Left lung (tissue), 10 donors: Measurements from ENCODE around the gene ST6GALNAC6. TPM values are rescaled to one million over a fixed set of nuclear protein-coding genes. Genes with fewer than 3 reads are reported as not detected.
"Not testable (repeated sequence)": the region's sequence is repeated elsewhere in the genome, so short reads cannot be mapped to it uniquely, and the experiment has no call there.

Experiments used
- ATAC-seq: fragments of 200-7000 bp; cut with Tn5 transposase; one replicate; pipeline ENCODE4 v1.9.1; 2020; ENCODE audit warnings: moderate library complexity
- DNase-seq, 4 donors: peaks; one replicate each; pipeline ENCODE4 v3.0.0-alpha.2; 2013 to 2020
- H3K27ac ChIP-seq, 2 donors: fragments of 200-600 bp; sonication (generic) in 1 of 2; one replicate each; pipeline versions ENCODE4 v1.5.0 to v1.8.0; 2020 to 2021
- H3K27me3 ChIP-seq, 2 donors: fragments of 200-600 bp; sonication (generic) in 1 of 2; one replicate each; pipeline versions ENCODE4 v1.5.0 to v1.8.0; 2020 to 2021
- H3K36me3 ChIP-seq, 2 donors: fragments of 200-600 bp; sonication (generic) in 1 of 2; one replicate each; pipeline versions ENCODE4 v1.5.0 to v1.8.0; 2020 to 2021
- H3K4me1 ChIP-seq, 2 donors: fragments of 200-600 bp; one replicate each; pipeline ENCODE4 v1.8.0; 2021
- H3K4me3 ChIP-seq, 2 donors: fragments of 200-600 bp; sonication (generic) in 1 of 2; one replicate each; pipeline versions ENCODE4 v1.5.0 to v1.8.0; 2020 to 2021; ENCODE audit warnings: mild to moderate bottlenecking in 1 of 2
- H3K9me3 ChIP-seq, 2 donors: fragments of 200-600 bp; sonication (generic) in 1 of 2; one replicate each; pipeline versions ENCODE4 v1.5.0 to v1.8.0; 2020 to 2021
- CTCF ChIP-seq, 2 donors: fragments of 200-600 bp; sonication (generic) in 1 of 2; IDR thresholded peaks; one replicate each; pipeline versions ENCODE4 v1.5.0 to v1.8.0; 2021; ENCODE audit warnings: antibody characterized with exemption in 2 of 2
- intact Hi-C, 2 donors: fragments of 100-400 bp; cut with DNase I; formaldehyde crosslinking; loops; one replicate each; pipeline versions ENCODE4 v1.11.2 to v1.14.2; 2022
- polyA plus RNA-seq, 6 donors: library from polyadenylated mRNA; unstranded; fragments of 120-200 nt; gene quantifications; one replicate each; pipeline ENCODE4 v1.2.1, GENCODE V29; 2013; ENCODE audit not compliant: insufficient read length in 6 of 6
- total RNA-seq, 2 donors: library from RNA; stranded (reverse); fragmentation: NEBNext Ultra II Directional; extraction: Animal tissue kit (Norgen Biotek cat#: 25700); gene quantifications; one replicate each; pipeline ENCODE4 v1.2.1, GENCODE V29; 2021
- donor health status: DM: no; HTN: yes; CAD: no.
- donor health status: DM: no; HTN: no; CAD: no.

Gene ST6GALNAC6
- total and polyA plus RNA-seq, 8 donors, result 43.5 to 57.0 (median 48.6) TPM

GRCh38 chr9:127871531-127871930 is 27.9 kb downstream of the ST6GALNAC6 start:
- DNase-seq (no peak), ATAC-seq (no peak)
- Histone ChIP-seq H3K4me1 (peaks cover 18 to 69% of the 10 kb centered on the region in 2 donors), H3K4me3 (no peak overlapping the region), H3K27ac (no peak overlapping the region), H3K36me3 (peaks cover 0 to 46% of the 10 kb centered on the region in 2 donors), H3K27me3 (no peaks in the 10 kb centered on the region), H3K9me3 (no peaks in the 10 kb centered on the region)
- intact Hi-C loops, result loop anchor here in 1 of 2 donors (5.0 to 10.0 kb wide), 2 partner anchors 77 to 134 kb away; partner anchors contain the start of gene TOR2A
- TF ChIP-seq CTCF (IDR thresholded peaks at IDR 0.05), result no peak

- no peak for ATAC-seq
- H3K9me3 ChIP-seq, result no peaks in the 10 kb centered on the region
- H3K4me1 ChIP-seq, result peaks cover 14 to 68% of the 10 kb centered on the region in 2 donors
- H3K36me3 ChIP-seq, result peaks cover 0 to 46% of the 10 kb centered on the region in 2 donors
- no peak for DNase-seq
- H3K27ac ChIP-seq, result no peak overlapping the region
- TF ChIP-seq CTCF (IDR thresholded peaks at IDR 0.05), result no peak
- intact Hi-C loops, result loop anchor here in 1 of 2 donors (5.0 to 10.0 kb wide), 2 partner anchors 76 to 134 kb away; partner anchors contain the start of gene TOR2A
- H3K27me3 ChIP-seq, result no peaks in the 10 kb centered on the region
- H3K4me3 ChIP-seq, result no peak overlapping the region
Observed at GRCh38 chr9:127870887-127871286, 28.5 kb downstream of the ST6GALNAC6 start.

GRCh38 chr9:127870153-127870491 is 29.3 kb downstream of the ST6GALNAC6 start:
- intact Hi-C loops, result loop anchor here in 1 of 2 donors (5.0 to 10.0 kb wide), 2 partner anchors 75 to 133 kb away; partner anchors contain the start of gene TOR2A
- H3K36me3 ChIP-seq, result peaks cover 0 to 46% of the 10 kb centered on the region in 2 donors
- H3K27me3 ChIP-seq, H3K4me3 ChIP-seq, H3K9me3 ChIP-seq, H3K27ac ChIP-seq, DNase-seq, ATAC-seq: not testable (repeated sequence)
- peaks cover 14 to 65% of the 10 kb centered on the region in 2 donors for H3K4me1 ChIP-seq
- peak in 1 of 2 donors; percentile 57 for TF ChIP-seq CTCF (IDR thresholded peaks at IDR 0.05)

- DNase-seq, result peak; percentile 66 to 98 (median 88)
- peaks cover 0 to 46% of the 10 kb centered on the region in 2 donors for H3K36me3 ChIP-seq
- TF ChIP-seq CTCF (IDR thresholded peaks at IDR 0.05), result peak; percentile 81 to 96
- no peak overlapping the region for H3K27ac ChIP-seq
- ATAC-seq, result peak; percentile 85
- no peaks in the 10 kb centered on the region for H3K9me3 ChIP-seq
- H3K4me3 ChIP-seq, result no peak overlapping the region
- H3K27me3 ChIP-seq, result no peaks in the 10 kb centered on the region
- intact Hi-C loops, result loop anchor here in 1 of 2 donors (5.0 to 10.0 kb wide), 2 partner anchors 75 to 132 kb away; partner anchors contain the start of gene TOR2A
- H3K4me1 ChIP-seq, result peaks cover 10 to 65% of the 10 kb centered on the region in 2 donors
Observed at GRCh38 chr9:127869310-127870152, 29.9 kb downstream of the ST6GALNAC6 start.

- ATAC-seq (no peak), DNase-seq (no peak)
- intact Hi-C loops, result no loop called here
- TF ChIP-seq CTCF (IDR thresholded peaks at IDR 0.05), result no peak
- Histone ChIP-seq H3K4me3 (no peak overlapping the region), H3K36me3 (peaks cover 0 to 46% of the 10 kb centered on the region in 2 donors), H3K27me3 (no peaks in the 10 kb centered on the region), H3K9me3 (no peaks in the 10 kb centered on the region), H3K27ac (peak overlapping the region in 1 of 2 donors; percentile 61), H3K4me1 (peaks cover 0 to 61% of the 10 kb centered on the region in 2 donors)
Observed at GRCh38 chr9:127868278-127868902, 31.0 kb downstream of the ST6GALNAC6 start.
